Activated naive CD4-positive, alpha-beta T cell treated with anti-CD3 and anti-CD28 coated beads, Interleukin-2, amount 50 U/mL, for 72 hours (primary cell): ENCODE results near the gene TICRR. TPM values are rescaled to one million over a fixed set of nuclear protein-coding genes. Genes with fewer than 3 reads are reported as not detected.

Experiments
- ATAC-seq, 2 donors: fragments of 150-1000 bp; cut with Tn5 transposase; 2 replicates each; pipeline ENCODE4 v1.10.0; 2021; ENCODE audit warnings: mild to moderate bottlenecking in 2 of 2, moderate library complexity in 2 of 2
- DNase-seq, 2 donors: peaks; one replicate each; pipeline ENCODE4 v3.0.0; 2021 to 2022; ENCODE audit warnings: low spot score in 2 of 2
- H3K27ac Mint-ChIP-seq, 2 donors: one replicate each; pipeline ENCODE4 v1.8.0; 2022; ENCODE audit warnings: mild to moderate bottlenecking in 2 of 2, mixed read lengths in 2 of 2
- H3K36me3 Mint-ChIP-seq, 2 donors: one replicate each; pipeline ENCODE4 v1.8.0; 2022; ENCODE audit warnings: mixed read lengths in 2 of 2
- H3K9me3 Mint-ChIP-seq, 2 donors: one replicate each; pipeline ENCODE4 v1.8.0; 2022; ENCODE audit warnings: mixed read lengths in 2 of 2
- total RNA-seq, 2 donors: library from RNA; stranded (reverse); gene quantifications; one replicate each; pipeline ENCODE4 v1.2.3, GENCODE V29; 2022

The TICRR gene
- total RNA-seq, 2 donors from 2014 or later: 22.8 to 30.8 TPM

- H3K36me3 Mint-ChIP-seq: no peaks in the 10 kb centered on the region
- no peak overlapping the region for H3K27ac Mint-ChIP-seq
- ATAC-seq (no peak), DNase-seq (no peak)
- H3K9me3 Mint-ChIP-seq: no peaks in the 10 kb centered on the region
These were observed 97.2 kb downstream of the TICRR start for GRCh38 chr15:89672221-89673164.

- ATAC-seq: peak; percentile 28 to 68
- DNase-seq: no peak
- Mint-ChIP-seq H3K9me3 (no peaks in the 10 kb centered on the region), H3K36me3 (no peaks in the 10 kb centered on the region), H3K27ac (no peak overlapping the region)
These were observed 97.9 kb downstream of the TICRR start for GRCh38 chr15:89673165-89673512.

- no peaks in the 10 kb centered on the region for H3K36me3 Mint-ChIP-seq
- ATAC-seq (no peak), DNase-seq (no peak)
- H3K27ac Mint-ChIP-seq: no peak overlapping the region
- H3K9me3 Mint-ChIP-seq: no peaks in the 10 kb centered on the region
These were observed 99.3 kb downstream of the TICRR start for GRCh38 chr15:89674526-89674925.

GRCh38 chr15:89675606-89676005 lies 100.3 kb downstream of the TICRR start:
- Mint-ChIP-seq H3K27ac (no peak overlapping the region), H3K36me3 (no peaks in the 10 kb centered on the region), H3K9me3 (no peaks in the 10 kb centered on the region)
- no peak for DNase-seq
- ATAC-seq: no peak

GRCh38 chr15:89677381-89677780 lies 102.1 kb downstream of the TICRR start:
- Mint-ChIP-seq H3K36me3 (no peaks in the 10 kb centered on the region), H3K27ac (no peak overlapping the region), H3K9me3 (no peaks in the 10 kb centered on the region)
- DNase-seq (no peak), ATAC-seq (no peak)

Other genes starting within 250 kb of the TICRR start
- gene POLG, start 240.6 kb upstream of the TICRR start, total RNA-seq: 10 to 100 TPM; 76.1 to 83.7 TPM
- not detected for gene RHCG, start 78.9 kb upstream of the TICRR start, total RNA-seq
- 1 to 10 TPM; 1.4 to 4.6 TPM for gene KIF7, start 80.0 kb downstream of the TICRR start, total RNA-seq
- under 1 TPM; 0.43 to 0.46 TPM for gene PLIN1, start 103.9 kb downstream of the TICRR start, total RNA-seq
- gene PEX11A, start 115.3 kb downstream of the TICRR start, total RNA-seq: 1 to 10 TPM; 3.0 to 5.0 TPM
- gene WDR93, start 115.3 kb downstream of the TICRR start, total RNA-seq: not detected
- gene MESP1, start 175.8 kb downstream of the TICRR start, total RNA-seq: 1 to 10 TPM; 3.0 to 6.2 TPM
- gene MESP2, start 200.9 kb downstream of the TICRR start, total RNA-seq: not detected
- under 1 TPM; 0.33 to 0.34 TPM for gene ANPEP, start 239.4 kb downstream of the TICRR start, total RNA-seq